Muscle of leg (tissue), 11 donors: Measurements from ENCODE around the gene NAV1. TPM values are rescaled to one million over a fixed set of nuclear protein-coding genes. Genes with fewer than 3 reads are reported as not detected.

ENCODE experiments used
- DNase-seq: peaks from one replicate; pipeline ENCODE4 v3.0.0; 2013
- H3K27ac ChIP-seq: one replicate; pipeline ENCODE4 v1.5.1; 2013; ENCODE audit warnings: mild to moderate bottlenecking, low read length, control low read depth
- H3K27me3 ChIP-seq: one replicate; pipeline ENCODE4 v1.6.1; 2013; ENCODE audit warnings: low read length; ENCODE audit not compliant: control insufficient read depth, insufficient read depth
- H3K36me3 ChIP-seq: one replicate; pipeline ENCODE4 v1.6.1; 2013; ENCODE audit warnings: low read length; ENCODE audit not compliant: control insufficient read depth, insufficient read depth
- H3K4me1 ChIP-seq: one replicate; pipeline ENCODE4 v1.6.1; 2013; ENCODE audit warnings: low read length; ENCODE audit not compliant: control insufficient read depth, insufficient read depth
- H3K4me3 ChIP-seq: one replicate; pipeline ENCODE4 v1.5.1; 2013; ENCODE audit warnings: low read length, control low read depth
- H3K9me3 ChIP-seq: replicated peaks from 2 replicates; pipeline ENCODE4 v1.6.1; 2013; ENCODE audit warnings: low read depth, low read length; ENCODE audit not compliant: control insufficient read depth
- WGBS: methylation state at CpG from one replicate; pipeline ENCODE4 v1.1.5; 2013; ENCODE audit warnings: missing lambda C conversion rate; ENCODE audit not compliant: insufficient coverage; 5-methylcytosine and 5-hydroxymethylcytosine counted together
- polyA plus RNA-seq, 8 donors: library from polyadenylated mRNA; unstranded; fragments of 120-200 nt; gene quantifications; one replicate each; pipeline versions ENCODE4 v1.2.1 to v1.2.3, GENCODE V29; 2013; ENCODE audit warnings: inconsistent platforms in 1 of 8, low replicate concordance in 1 of 8; ENCODE audit not compliant: insufficient read length in 8 of 8, insufficient read depth in 1 of 8
- total RNA-seq: library from RNA; stranded (reverse); fragments of 120-200 nt; gene quantifications from one replicate; pipeline ENCODE4 v1.2.4, GENCODE V29; 2013

NAV1 gene
- total and polyA plus RNA-seq, 9 donors: 16.9 to 42.0 (median 25.7) TPM

DNA sequence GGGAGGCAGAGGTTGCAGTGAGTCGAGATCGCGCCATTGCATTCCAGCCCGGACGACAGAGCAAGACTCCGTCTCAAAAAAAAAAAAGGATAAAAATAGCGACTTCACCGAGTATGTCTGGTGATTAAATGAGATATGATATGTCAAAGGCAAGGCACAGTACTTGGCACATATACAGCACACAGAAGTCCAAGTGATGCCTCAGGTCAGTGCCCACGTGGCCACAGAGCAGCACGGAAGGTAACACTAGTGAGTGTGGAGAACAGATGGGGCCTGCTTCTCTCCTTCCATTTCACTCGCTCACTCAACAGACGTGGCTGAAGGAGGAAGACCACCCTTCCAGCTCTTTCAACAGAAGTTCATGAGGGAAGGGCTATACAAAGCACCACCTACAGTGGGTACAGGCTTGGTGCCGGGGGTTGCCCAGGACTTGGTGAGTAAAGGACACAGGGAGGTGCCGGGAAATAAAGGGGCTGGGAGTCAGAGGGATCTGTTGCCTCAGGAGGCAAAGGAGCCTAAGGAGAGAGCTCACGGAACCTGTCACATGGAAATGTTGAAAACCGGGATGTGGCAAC is 40.9 kb upstream of the NAV1 start:
- DNase-seq: no peak
- 90% methylated on average over 10 of the region's 16 CpGs for WGBS
- no peak overlapping the region for H3K27ac ChIP-seq
- no peaks in the 10 kb centered on the region for H3K27me3 ChIP-seq
- H3K36me3 ChIP-seq: peaks cover 16% of the 10 kb centered on the region
- H3K9me3 ChIP-seq: no peaks in the 10 kb centered on the region
- H3K4me3 ChIP-seq: no peak overlapping the region
- peaks cover 50% of the 10 kb centered on the region for H3K4me1 ChIP-seq

DNA sequence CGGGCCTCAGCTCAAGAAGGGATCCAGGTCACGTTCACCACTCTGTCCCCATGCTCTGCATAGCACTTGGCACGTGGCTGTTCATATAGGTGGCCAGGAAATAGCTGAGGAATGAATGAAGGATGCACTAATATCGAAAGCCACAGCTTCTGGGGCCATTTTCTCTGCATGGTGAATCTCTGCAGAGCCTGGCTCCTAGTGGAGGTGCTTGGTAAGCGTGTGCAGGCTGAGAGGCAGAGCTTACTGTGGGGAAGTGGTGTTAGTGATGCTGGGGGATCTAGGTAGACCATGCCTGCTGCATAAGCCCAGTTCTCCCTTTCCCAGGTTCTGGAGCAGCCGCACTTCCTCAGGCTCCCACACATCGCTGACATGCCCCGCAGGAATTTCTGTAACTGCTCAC is 40.3 kb upstream of the NAV1 start:
- H3K27ac ChIP-seq: no peak overlapping the region
- H3K36me3 ChIP-seq: peaks cover 14% of the 10 kb centered on the region
- DNase-seq: no peak
- H3K9me3 ChIP-seq: no peaks in the 10 kb centered on the region
- H3K4me1 ChIP-seq: peaks cover 52% of the 10 kb centered on the region
- 87% methylated on average over 7 of the region's 8 CpGs for WGBS
- H3K27me3 ChIP-seq: no peaks in the 10 kb centered on the region
- H3K4me3 ChIP-seq: no peak overlapping the region

DNA sequence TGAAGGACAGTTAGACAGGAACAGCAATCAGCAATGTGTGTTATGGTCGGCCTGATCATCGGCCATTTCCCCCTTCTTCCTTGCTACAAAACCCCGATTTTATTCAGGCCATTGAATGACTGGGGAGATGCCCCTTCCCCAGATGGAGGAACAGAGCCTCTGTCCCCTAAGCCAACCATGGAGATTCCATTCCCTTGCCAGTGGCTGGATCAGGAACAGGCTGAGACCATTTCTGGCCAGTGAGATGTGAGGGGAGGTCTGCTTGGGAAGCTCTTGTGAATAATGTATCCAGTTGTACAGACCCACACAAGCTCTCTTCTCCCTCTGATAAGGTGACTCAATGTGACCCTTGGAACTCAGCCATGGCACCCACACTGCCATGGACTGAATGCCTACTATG is 39.7 kb upstream of the NAV1 start:
- H3K27me3 ChIP-seq: no peaks in the 10 kb centered on the region
- WGBS: no CpG with 5 or more reads among the region's 3 CpGs
- H3K36me3 ChIP-seq: peaks cover 12% of the 10 kb centered on the region

DNA sequence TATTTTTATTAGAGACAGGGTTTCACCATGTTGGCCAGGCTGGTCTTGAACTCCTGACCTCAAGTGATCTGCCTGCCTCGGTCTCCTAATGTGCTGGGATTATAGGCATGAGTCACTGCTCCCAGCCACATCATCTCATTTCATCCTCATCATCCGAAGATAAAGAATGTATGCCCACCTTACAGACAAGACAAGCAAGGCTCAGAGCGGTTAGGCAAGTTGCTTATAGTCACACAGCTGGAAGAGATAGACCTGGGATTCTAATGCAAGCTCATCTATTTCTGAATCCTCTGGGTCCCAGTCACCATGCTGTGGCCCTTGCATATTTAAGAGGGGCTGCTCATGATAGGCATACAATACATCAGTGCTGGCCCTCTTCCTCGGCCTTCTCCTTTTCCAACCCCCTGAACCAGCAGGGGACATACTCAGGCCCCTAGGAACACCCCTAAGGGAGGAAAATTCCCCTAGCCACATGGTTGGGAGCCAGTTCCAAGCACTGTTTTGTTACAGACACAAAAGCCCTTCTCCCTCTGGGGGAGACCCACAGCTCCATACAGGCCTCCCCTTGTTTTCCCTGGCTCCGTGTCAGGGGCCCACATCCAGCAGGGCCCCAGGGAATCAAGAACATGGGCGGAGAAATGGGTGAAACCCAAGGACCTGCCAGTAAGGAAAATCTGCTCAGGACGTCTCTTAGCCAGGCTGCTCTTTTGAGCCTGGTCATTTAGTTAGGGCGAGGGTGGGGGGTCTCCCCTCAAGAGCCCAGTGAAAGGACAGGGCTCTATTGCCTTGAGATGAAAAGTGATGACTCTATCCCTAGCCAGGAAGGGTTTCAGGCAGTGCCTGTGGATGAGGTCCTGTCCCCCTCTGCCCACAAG is 38.9 kb upstream of the NAV1 start:
- H3K4me1 ChIP-seq: peaks cover 54% of the 10 kb centered on the region
- H3K27me3 ChIP-seq: no peaks in the 10 kb centered on the region
- no peak for DNase-seq
- peaks cover 10% of the 10 kb centered on the region for H3K36me3 ChIP-seq
- no peaks in the 10 kb centered on the region for H3K9me3 ChIP-seq
- WGBS: 65% methylated on average over 6 of the region's 8 CpGs
- H3K27ac ChIP-seq: peak overlapping the region; percentile 62
- H3K4me3 ChIP-seq: no peak overlapping the region

More for the DNA sequence above, 39.7 kb upstream of the NAV1 start:
- Histone ChIP-seq H3K4me1 (peaks cover 51% of the 10 kb centered on the region), H3K9me3 (no peaks in the 10 kb centered on the region), H3K4me3 (no peak overlapping the region), H3K27ac (no peak overlapping the region)
- no peak for DNase-seq

GRCh38 chr1:201500670-201501120 is 38.2 kb upstream of the NAV1 start:
- peaks cover 54% of the 10 kb centered on the region for H3K4me1 ChIP-seq
- H3K4me3 ChIP-seq: no peak overlapping the region
- WGBS: 0% methylated on average over 1 of the region's 4 CpGs
- DNase-seq: peak; percentile 70
- H3K27ac ChIP-seq: peak overlapping the region; percentile 29
- H3K27me3 ChIP-seq: no peaks in the 10 kb centered on the region
- peaks cover 4% of the 10 kb centered on the region for H3K36me3 ChIP-seq
- no peaks in the 10 kb centered on the region for H3K9me3 ChIP-seq

- peaks cover 3% of the 10 kb centered on the region for H3K36me3 ChIP-seq
- 81% methylated on average over 8 of the region's 8 CpGs for WGBS
- H3K4me3 ChIP-seq: no peak overlapping the region
- H3K27me3 ChIP-seq: no peaks in the 10 kb centered on the region
- H3K9me3 ChIP-seq: no peaks in the 10 kb centered on the region
- H3K27ac ChIP-seq: peak overlapping the region; percentile 29
- H3K4me1 ChIP-seq: peaks cover 54% of the 10 kb centered on the region
- no peak for DNase-seq
These were observed 37.8 kb upstream of the NAV1 start for GRCh38 chr1:201501144-201501543.

- WGBS: 89% methylated on average over 4 of the region's 10 CpGs
- Histone ChIP-seq H3K4me3 (no peak overlapping the region), H3K9me3 (no peaks in the 10 kb centered on the region), H3K36me3 (peaks cover 3% of the 10 kb centered on the region), H3K27ac (peak overlapping the region; percentile 89), H3K27me3 (no peaks in the 10 kb centered on the region), H3K4me1 (peaks cover 58% of the 10 kb centered on the region)
- no peak for DNase-seq
These were observed 37.0 kb upstream of the NAV1 start for GRCh38 chr1:201501812-201502510.

- Histone ChIP-seq H3K27me3 (no peaks in the 10 kb centered on the region), H3K27ac (peak overlapping the region; percentile 89), H3K36me3 (peaks cover 3% of the 10 kb centered on the region), H3K4me1 (peaks cover 62% of the 10 kb centered on the region), H3K9me3 (no peaks in the 10 kb centered on the region), H3K4me3 (no peak overlapping the region)
- DNase-seq: no peak
- 57% methylated on average over 2 of the region's 3 CpGs for WGBS
These were observed 36.4 kb upstream of the NAV1 start for GRCh38 chr1:201502511-201502857.

GRCh38 chr1:201503397-201504176 is 35.3 kb upstream of the NAV1 start:
- whole genome bisulfite sequencing: 26% methylated on average over 12 of the region's 13 CpGs
- peak; percentile 88 for DNase-seq
- H3K4me1 ChIP-seq: peaks cover 63% of the 10 kb centered on the region

More at GRCh38 chr1:201503397-201504176, 35.3 kb upstream of the NAV1 start:
- Histone ChIP-seq H3K4me3 (no peak overlapping the region), H3K36me3 (peaks cover 3% of the 10 kb centered on the region), H3K27me3 (no peaks in the 10 kb centered on the region), H3K9me3 (no peaks in the 10 kb centered on the region), H3K27ac (peak overlapping the region; percentile 89)
